Activated CD4-positive, CD25-positive, alpha-beta regulatory T cell (primary cell): ENCODE results near the gene TRABD2B.

Experiments used
- DNase-seq, 4 experiments: peaks; one replicate each; lab custom pipeline; 2025; lab: John Stamatoyannopoulos, UW

Gene TRABD2B

GRCh38 chr1:47849591-47850261 lies 147.5 kb downstream of the TRABD2B start:
- no peak for DNase-seq

GRCh38 chr1:47849005-47849521 lies 148.1 kb downstream of the TRABD2B start:
- no peak for DNase-seq

GRCh38 chr1:47847763-47848162 lies 149.4 kb downstream of the TRABD2B start:
- no peak for DNase-seq

DNA sequence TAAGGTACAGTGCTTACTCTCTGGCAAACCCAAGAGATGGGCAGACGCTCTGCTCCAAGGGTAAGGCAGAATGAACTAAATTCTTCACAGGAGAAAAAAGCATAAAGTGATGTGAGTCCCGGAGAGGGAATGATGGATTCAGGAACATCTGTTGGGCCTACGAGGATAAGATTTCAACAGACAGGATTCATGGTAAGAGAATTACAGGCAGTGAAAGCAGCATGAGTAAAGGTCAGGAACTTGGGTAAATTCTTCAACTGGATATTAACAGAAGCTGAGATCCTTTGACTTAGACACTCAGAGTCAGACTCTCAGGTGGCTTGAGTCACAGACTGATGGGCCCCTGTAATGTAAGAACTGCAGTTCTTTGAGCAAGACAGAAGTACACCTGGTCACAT lies 152.6 kb downstream of the TRABD2B start:
- no peak for DNase-seq

DNA sequence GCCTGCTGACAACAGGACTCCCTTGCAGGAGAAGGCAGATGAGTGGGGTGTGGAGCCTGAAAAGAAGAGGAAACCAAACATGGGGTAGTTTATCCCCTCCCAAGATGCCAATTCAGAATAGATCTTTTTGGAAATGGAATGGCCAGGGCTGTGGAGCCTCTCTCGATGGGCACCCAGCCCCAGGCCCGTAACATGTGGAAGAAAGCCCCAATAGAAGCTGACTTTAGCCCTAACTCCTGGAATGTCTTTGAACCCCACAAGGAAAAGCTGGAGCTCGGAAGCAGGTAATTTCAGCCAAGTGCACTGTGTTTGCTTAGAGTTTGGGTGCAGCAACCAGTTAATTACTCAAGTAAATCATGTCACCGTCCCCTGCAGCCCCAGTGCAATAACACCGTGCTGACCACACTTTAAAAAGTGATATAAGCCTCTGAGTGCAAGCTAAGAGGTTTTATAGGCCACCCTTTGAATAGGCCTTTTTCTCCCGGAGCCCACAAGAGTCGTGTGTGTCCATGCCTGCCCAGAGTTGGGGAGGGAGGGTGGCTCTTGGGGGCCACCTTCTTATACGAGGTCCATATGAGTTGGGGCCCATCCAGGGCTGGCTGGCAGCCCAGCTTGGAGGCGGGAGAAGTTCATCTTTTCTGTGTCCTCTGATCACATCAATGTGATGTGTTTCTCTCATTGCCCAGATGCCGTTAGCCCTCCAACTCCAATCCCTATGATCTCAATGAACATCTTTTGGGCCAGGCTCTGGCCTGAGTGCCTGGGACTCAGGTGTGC lies 153.2 kb downstream of the TRABD2B start:
- no peak for DNase-seq

DNA sequence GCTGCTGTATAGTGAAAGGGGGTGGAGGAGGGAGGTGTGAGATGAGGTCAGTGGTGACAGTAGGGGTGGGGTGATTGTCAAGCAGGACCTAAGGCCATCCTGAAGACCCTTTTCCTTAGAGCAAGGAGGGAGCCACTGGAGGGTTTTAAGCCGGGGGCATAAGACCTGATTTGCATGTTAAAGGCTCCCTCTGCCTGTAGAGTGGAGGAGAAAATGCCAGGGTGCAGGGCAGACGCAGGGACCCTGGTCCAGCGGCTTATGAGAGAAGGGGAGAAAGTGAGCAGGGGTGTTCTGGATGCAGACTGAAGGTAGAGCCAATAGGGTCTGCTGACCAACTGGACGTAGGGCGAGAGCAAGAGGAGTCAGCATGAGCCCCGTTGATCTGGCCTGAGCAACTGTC lies 154.1 kb downstream of the TRABD2B start:
- DNase-seq: no peak

DNA sequence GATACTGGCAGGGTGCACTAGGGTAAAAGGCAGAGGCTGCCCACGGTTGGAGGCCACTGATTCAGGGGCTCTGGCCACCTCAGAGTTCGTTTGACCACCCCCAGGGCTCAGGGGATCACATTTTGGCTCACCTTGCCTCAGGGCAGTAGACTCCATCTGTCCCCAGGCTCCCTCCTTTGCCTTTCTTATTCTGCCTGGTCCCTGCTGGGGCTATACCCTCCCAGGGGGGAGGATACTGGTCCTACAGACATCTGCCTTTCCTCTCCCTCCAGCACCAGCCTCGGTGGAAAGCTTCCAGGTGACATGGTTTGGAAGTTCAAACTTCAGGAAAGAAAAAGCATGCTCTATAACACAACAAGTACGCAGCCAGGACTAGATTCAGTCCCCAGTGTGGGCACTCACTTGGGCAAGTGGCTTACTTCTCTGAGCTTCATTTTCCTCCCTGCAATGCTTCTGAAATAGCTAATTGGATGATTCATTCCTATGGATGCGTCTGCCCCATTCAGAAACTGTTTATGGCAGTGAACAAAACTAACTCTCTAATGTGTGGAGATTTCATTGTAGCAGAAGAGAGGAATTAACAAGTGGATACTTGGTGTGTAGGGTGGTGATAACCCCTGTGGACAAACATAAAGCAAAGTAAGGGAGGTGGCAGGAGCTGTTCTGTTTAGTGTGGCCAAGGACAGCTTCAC lies 154.8 kb downstream of the TRABD2B start:
- no peak for DNase-seq

GRCh38 chr1:47841356-47841755 lies 155.8 kb downstream of the TRABD2B start:
- no peak for DNase-seq

DNA sequence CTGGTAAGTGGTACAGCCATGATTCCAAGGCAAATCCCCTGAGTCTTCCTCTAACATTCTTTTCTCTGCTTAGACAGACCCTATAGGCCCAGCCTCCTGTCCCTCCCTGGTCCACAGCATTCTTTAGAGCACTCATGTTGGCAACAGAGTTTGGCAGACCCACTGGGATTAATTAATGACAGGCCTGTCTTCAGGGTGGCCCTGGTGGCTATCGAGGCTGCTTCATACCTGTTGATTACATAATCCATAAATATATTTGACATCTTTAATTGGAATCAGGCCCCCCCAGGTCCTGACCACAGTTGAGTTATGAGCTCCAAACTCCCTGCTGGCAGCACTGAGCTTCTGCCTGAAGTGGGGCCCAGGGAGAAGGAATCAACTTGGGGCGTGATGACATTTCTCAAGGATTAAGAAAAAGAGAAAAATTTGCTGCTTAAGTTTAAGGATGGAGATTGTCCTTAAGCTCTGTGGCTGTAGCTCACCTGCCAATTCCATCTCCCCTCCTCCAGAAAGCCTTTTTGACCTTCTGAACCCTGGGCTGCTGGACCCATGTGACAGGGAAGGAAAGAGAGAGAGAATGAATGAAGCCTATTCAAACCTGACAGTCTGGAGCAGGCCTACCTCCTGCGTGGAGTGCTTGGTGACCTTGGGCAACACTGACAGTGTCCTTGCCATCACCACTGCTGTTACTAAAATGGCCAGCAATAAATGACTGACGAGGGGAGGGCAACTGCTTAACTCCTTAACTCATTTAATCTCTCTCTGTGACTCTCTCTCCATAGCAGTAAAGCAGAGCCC lies 156.6 kb downstream of the TRABD2B start:
- DNase-seq: no peak

DNA sequence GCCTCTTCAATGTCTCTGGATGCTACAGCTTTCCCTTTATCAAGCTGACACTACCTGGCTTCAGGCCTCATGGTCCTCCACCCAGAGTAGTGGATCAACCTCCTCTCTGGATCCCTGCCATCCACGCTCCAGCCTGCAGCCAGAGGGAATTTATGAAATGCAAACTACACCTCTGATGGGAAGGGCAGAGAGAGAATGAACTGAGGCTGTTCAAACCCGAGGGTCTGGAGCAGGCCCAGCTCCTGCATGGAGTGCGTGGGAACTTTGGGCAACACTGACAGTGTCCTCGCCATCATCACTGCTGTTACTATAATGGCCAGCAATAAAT lies 157.8 kb downstream of the TRABD2B start:
- no peak for DNase-seq

DNA sequence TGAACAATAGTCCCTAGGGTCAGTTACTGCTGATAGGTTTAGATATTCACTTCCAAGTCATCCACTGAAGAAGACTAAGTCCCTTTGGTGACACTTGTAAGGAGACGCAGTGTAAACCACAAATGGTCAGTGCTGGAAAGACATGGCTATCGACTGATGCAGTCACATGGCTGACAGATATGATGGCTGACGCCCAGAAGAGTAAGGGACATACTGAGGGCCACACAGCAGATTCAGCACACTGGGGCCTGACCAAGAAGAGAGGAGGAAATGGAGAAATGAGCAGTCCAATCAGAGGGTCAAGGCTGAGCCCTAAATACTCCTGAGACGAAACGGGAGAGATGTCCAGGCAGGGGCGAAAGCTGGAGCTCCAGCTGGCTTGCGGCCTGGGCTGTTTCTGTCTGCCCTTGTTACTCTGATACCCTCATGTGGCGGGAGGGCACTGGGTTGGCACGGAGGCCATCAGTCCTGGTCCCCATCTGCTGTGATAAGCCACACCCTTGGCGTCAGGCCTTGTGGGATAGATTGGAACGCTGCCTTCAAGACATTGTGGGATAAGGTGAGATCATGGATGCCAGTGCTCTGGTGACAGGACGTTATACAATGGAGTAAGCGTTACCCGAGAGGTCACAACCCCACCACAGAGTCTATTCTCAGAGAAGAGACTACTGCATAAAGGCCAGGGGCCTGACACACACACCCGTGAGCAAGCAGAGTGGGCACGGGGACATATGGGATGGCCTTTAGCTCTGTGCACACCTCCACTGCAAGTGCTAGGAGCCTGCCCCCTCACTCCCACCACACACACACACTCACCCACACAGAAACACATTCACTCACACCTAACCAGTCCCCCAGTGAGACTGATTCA lies 158.4 kb downstream of the TRABD2B start:
- no peak for DNase-seq

GRCh38 chr1:47837866-47838561 lies 159.2 kb downstream of the TRABD2B start:
- no peak for DNase-seq

DNA sequence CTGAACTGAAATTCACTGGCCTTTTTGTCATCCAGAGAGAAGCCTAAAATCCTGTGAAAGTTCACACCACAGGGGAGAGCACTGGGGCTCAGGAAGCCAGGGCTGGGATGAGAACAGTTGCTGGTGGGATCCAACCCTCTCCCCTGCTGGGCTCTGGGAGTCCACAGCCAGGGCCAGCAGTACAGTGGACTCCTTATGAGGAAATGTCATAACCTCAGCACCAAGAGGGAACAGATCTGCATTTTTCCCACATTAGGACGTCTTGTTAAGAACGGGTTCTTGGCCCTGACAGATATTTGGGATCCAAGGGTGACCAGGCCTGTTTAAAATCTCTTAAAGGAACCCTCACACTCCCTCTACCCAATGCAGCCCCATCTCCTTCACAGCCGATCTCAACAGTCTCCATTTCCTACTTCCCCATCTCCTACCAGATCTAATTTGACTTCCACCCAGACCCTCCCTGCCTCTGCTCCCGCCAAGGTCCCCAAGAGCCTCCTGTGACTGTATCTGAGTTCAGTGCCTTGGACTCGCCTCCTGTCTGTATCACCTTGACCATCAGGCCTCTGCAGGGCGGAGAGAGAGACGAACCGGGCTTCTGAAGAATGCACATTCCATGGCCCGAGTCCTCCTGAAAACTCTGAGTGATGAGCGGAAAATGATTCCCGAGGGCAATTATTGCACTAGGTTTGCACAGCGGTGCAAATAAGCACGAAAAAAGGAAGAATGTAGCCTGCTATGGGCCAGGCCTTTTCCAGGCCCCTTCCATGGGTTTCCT lies 159.9 kb downstream of the TRABD2B start:
- no peak for DNase-seq

GRCh38 chr1:47835409-47835808 lies 161.8 kb downstream of the TRABD2B start:
- no peak for DNase-seq

DNA sequence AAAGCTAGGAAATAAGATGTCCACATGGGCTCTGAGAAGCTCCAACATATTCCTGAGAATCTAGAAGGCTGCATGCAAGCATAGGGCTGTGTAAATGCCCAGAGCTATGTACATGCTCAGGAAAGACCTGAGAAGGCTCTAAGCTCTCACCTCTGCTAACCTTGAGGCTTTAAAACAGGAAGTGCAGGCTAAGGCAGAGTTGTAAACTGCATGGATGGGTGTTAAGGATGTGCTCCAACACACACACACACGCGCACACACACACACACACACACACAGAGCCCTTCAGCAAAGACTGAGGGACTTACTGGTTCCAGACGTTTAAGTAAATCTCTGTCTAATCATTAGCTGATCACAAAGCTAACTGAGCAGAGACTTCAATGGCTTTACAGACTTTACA lies 162.9 kb downstream of the TRABD2B start:
- no peak for DNase-seq

- no peak for DNase-seq
Observed at GRCh38 chr1:47830641-47831333, 166.4 kb downstream of the TRABD2B start.

GRCh38 chr1:47830021-47830420 lies 167.2 kb downstream of the TRABD2B start:
- DNase-seq: no peak

DNA sequence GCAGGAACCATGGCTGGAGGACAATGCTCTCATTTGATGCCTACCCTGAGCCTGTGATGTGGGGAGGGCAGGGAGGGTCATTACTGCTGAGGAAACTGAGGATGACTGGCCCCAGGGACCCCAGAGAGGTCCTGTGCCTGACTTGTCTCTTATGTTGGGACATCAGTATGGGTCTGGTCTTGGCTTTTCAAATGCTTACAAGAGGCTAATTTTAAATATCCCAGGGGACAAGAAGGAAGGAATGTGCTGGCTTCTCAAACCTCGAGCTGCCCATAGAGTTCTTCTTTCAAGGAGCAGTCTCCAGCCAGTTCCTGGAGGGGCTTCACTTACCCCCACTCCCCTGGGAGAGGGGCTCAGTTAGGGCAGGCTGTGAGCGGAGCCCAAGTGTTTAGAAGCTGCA lies 168.2 kb downstream of the TRABD2B start:
- no peak for DNase-seq

DNA sequence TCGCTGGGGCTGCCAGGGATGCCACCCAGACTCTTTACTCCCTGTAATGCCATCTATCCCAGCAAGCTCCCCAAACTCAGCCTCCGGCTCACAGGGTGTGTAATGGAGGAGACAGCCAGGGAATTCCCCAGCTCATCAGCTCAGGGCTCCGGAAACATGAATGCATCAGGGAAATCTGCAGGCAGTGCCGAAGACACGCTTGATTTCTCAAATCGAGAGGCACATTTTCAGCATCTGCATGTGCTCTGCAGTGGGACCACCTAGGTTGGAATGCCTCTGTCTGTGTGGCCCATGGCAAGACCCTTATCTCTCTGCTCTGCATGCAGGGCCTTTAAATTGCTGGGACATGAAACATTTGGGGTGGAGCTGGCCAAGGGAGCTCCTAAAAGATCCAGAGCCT lies 170.1 kb downstream of the TRABD2B start:
- DNase-seq: no peak
